ENCODE results near the gene CATSPERD. TPM values are rescaled to one million over a fixed set of nuclear protein-coding genes. Genes with fewer than 3 reads are reported as not detected.

Gene CATSPERD
- total RNA-seq, 1 experiment from 2014 or later, result not detected

- Histone ChIP-seq H2BK120ac (ENCODE audit: low read depth, low read length, poor library complexity, severe bottlenecking) (no peak overlapping the region), H3K79me1 (ENCODE audit: insufficient read depth, low read depth, low read length, poor library complexity, severe bottlenecking) (no peaks in the 10 kb centered on the region), H3K9me3 (ENCODE audit: control insufficient read depth, low read depth, low read length) (no peaks in the 10 kb centered on the region), H4K20me1 (ENCODE audit: control insufficient read depth, insufficient read depth, insufficient read length) (no peaks in the 10 kb centered on the region), H3K27ac (ENCODE audit: insufficient read length, low read depth, low read length) (no peak overlapping the region), H3K18ac (ENCODE audit: insufficient read length, low read depth, low read length) (no peak overlapping the region), H4K5ac (ENCODE audit: insufficient read length, low read depth, low read length) (no peak overlapping the region), H3K56ac (ENCODE audit: insufficient read length, low read depth, low read length) (no peak overlapping the region), H2BK20ac (ENCODE audit: low read depth, low read length, poor library complexity, severe bottlenecking) (no peak overlapping the region), H4K8ac (replicated peaks; ENCODE audit: insufficient read length, low read depth, low read length) (no peak overlapping the region), H3K79me2 (ENCODE audit: insufficient read depth, low read length) (no peaks in the 10 kb centered on the region), H3K23ac (ENCODE audit: insufficient read length, low read depth, low read length) (no peak overlapping the region), H3K23me2 (ENCODE audit: insufficient read length, low read depth, low read length, poor library complexity, severe bottlenecking) (no peaks in the 10 kb centered on the region), H2BK15ac (ENCODE audit: low read depth, low read length) (no peak overlapping the region), H3K27me3 (ENCODE audit: insufficient read depth, low read length) (no peaks in the 10 kb centered on the region), H2BK5ac (ENCODE audit: insufficient read length, low read length) (no peak overlapping the region), H3K14ac (ENCODE audit: insufficient read depth, low read length) (no peak overlapping the region), H3K4me2 (ENCODE audit: insufficient read depth, insufficient read length, low read length) (no peak overlapping the region), H4K91ac (ENCODE audit: insufficient read length, low read depth, low read length) (no peak overlapping the region), H2AFZ (ENCODE audit: low read length) (no peak overlapping the region), H2AK5ac (ENCODE audit: insufficient read length, low read length) (no peak overlapping the region), H2BK12ac (ENCODE audit: insufficient read length, low read depth, low read length) (no peak overlapping the region), H3K9ac (ENCODE audit: extremely low read depth, insufficient read length, low read length) (no peak overlapping the region), H3K4ac (ENCODE audit: low read depth, low read length) (no peak overlapping the region), H3T11ph (ENCODE audit: low read length) (no peak overlapping the region), H3K4me1 (ENCODE audit: insufficient read depth, low read length) (no peaks in the 10 kb centered on the region)
- TF ChIP-seq CTCF (conservative IDR thresholded peaks at IDR 0.05), result no peak
- no CpG with 5 or more reads among the region's 8 CpGs for WGBS (ENCODE audit: extremely low coverage, insufficient read length, low lambda C conversion rate)
- H3K4me1 Mint-ChIP-seq, result peaks cover 0 to 6% of the 10 kb centered on the region in 2 experiments; a peak in 1 of 4 replicates
- H3K27me3 Mint-ChIP-seq (ENCODE audit: low read depth), result peaks cover 25% of the 10 kb centered on the region
- H3K27ac Mint-ChIP-seq, result no peak overlapping the region
- no peaks in the 10 kb centered on the region for H3K36me3 Mint-ChIP-seq (ENCODE audit: insufficient read depth in 1 of 3, low read depth in 3 of 3)
- DNase-seq, result no peak
- H3K9me3 Mint-ChIP-seq, result peaks cover 0 to 1% of the 10 kb centered on the region in 2 experiments; a peak in 1 of 5 replicates
- H3K4me3 Mint-ChIP-seq, result no peak overlapping the region
These were observed 101.2 kb downstream of the CATSPERD start for GRCh38 chr19:5821521-5822180.

All from H9 (cell line).